DND-41 (cell line): Measurements from ENCODE around the gene WDR45B.

Experiments
- EZH2 ChIP-seq: IDR thresholded peaks from 3 replicates; pipeline ENCODE4 v1.6.1; 2012; ENCODE audit warnings: borderline replicate concordance, low read depth, mild to moderate bottlenecking, moderate library complexity, low read length, inconsistent platforms; ENCODE audit not compliant: severe bottlenecking
- TF ChIP-seq, protein P1 (sequence below): IDR thresholded peaks from 2 replicates; pipeline ENCODE4 v1.5.1; 2012; ENCODE audit warnings: borderline replicate concordance, low read length, moderate library complexity, mild to moderate bottlenecking; ENCODE audit not compliant: poor library complexity, severe bottlenecking; ENCODE audit errors: extremely low read depth

DNA sequence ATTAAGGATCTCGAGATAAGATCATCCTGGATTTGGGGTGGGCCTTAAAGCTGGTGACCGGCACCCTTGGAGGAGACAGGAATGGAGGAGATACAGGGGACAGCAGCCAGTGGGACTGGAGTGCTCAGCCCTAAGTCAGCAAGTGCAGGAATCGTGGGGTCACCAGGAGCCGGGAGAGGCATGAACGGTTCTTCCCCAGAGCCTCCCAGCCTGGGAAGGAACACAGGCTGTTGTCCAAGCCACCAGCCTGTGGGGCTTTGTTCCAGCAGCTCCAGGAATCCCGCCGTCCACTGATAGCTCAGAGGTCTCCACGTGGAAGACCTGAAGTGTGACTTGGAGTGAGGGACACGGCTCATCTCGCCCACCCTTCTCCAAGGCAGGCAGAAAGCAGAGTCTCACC, 2.5 kb upstream of the WDR45B start:
- TF ChIP-seq EZH2, result no peak
- TF ChIP-seq, protein P1, sequence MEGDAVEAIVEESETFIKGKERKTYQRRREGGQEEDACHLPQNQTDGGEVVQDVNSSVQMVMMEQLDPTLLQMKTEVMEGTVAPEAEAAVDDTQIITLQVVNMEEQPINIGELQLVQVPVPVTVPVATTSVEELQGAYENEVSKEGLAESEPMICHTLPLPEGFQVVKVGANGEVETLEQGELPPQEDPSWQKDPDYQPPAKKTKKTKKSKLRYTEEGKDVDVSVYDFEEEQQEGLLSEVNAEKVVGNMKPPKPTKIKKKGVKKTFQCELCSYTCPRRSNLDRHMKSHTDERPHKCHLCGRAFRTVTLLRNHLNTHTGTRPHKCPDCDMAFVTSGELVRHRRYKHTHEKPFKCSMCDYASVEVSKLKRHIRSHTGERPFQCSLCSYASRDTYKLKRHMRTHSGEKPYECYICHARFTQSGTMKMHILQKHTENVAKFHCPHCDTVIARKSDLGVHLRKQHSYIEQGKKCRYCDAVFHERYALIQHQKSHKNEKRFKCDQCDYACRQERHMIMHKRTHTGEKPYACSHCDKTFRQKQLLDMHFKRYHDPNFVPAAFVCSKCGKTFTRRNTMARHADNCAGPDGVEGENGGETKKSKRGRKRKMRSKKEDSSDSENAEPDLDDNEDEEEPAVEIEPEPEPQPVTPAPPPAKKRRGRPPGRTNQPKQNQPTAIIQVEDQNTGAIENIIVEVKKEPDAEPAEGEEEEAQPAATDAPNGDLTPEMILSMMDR, result no peak
